Liver (tissue), 3 donors: Measurements from ENCODE around the gene SAMD4A.

Source experiments
- ATF3 ChIP-seq: IDR thresholded peaks from 2 replicates; pipeline ENCODE4 v1.6.1; 2016; ENCODE audit warnings: antibody characterized with exemption
- CTCF ChIP-seq: fragments of 150-350 bp; IDR thresholded peaks from 2 replicates; pipeline ENCODE4 v1.5.1; 2017; ENCODE audit warnings: improper control_type of control experiment, low read depth, low read length; ENCODE audit not compliant: missing input control
- EGR1 ChIP-seq, 2 donors: IDR thresholded peaks; 2 replicates each; pipeline ENCODE4 v1.6.1; 2016 to 2018; ENCODE audit warnings: antibody characterized with exemption in 2 of 2, low read depth in 2 of 2
- FOXA1 ChIP-seq: IDR thresholded peaks from 2 replicates; pipeline ENCODE4 v1.6.1; 2016; ENCODE audit warnings: antibody characterized with exemption
- GABPA ChIP-seq, 2 donors: IDR thresholded peaks in 1 of 2; conservative IDR thresholded peaks in 1 of 2; 2 replicates each; pipeline ENCODE4 v1.6.1; 2016; ENCODE audit warnings: antibody characterized with exemption in 2 of 2, mild to moderate bottlenecking in 1 of 2, moderate library complexity in 1 of 2
- JUND ChIP-seq, 2 donors: IDR thresholded peaks; 2 replicates each; pipeline ENCODE4 v1.6.1; 2016; ENCODE audit warnings: antibody characterized with exemption in 2 of 2
- MAX ChIP-seq: IDR thresholded peaks from 2 replicates; pipeline ENCODE4 v1.6.1; 2016; ENCODE audit warnings: antibody characterized with exemption
- RAD21 ChIP-seq, 2 donors: IDR thresholded peaks; 2 replicates each; pipeline ENCODE4 v1.6.1; 2016; ENCODE audit warnings: antibody characterized with exemption in 2 of 2, mild to moderate bottlenecking in 2 of 2
- REST ChIP-seq: IDR thresholded peaks from 2 replicates; pipeline ENCODE4 v1.6.1; 2016; ENCODE audit warnings: antibody characterized with exemption, mild to moderate bottlenecking
- SP1 ChIP-seq: IDR thresholded peaks from 2 replicates; pipeline ENCODE4 v1.6.1; 2018; ENCODE audit warnings: antibody characterized with exemption, mild to moderate bottlenecking
- TAF1 ChIP-seq: conservative IDR thresholded peaks from 2 replicates; pipeline ENCODE4 v1.6.1; 2016; ENCODE audit warnings: antibody characterized with exemption, mild to moderate bottlenecking
- YY1 ChIP-seq: IDR thresholded peaks from 2 replicates; pipeline ENCODE4 v1.6.1; 2016; ENCODE audit warnings: antibody characterized with exemption, mild to moderate bottlenecking
- ZBTB33 ChIP-seq: IDR thresholded peaks from 2 replicates; pipeline ENCODE4 v1.6.1; 2016; ENCODE audit warnings: antibody characterized with exemption
- donor health status: healthy.
- donor health status: healthy.

- no peak for TF ChIP-seq SP1
- no peak for TF ChIP-seq CTCF
- TF ChIP-seq REST = no peak
- no peak for TF ChIP-seq YY1
- TF ChIP-seq EGR1 (IDR thresholded peaks at IDR 0.05; ENCODE audit: low read depth in 2 of 2) = no peak
- no peak for TF ChIP-seq TAF1
- TF ChIP-seq FOXA1 = no peak
- no peak for TF ChIP-seq GABPA (IDR thresholded peaks at IDR 0.05 in 1 of 2, conservative IDR thresholded peaks at IDR 0.05 in 1 of 2)
- TF ChIP-seq MAX = no peak
- TF ChIP-seq ATF3 = no peak
- no peak for TF ChIP-seq ZBTB33
- no peak for TF ChIP-seq JUND (IDR thresholded peaks at IDR 0.05)
- TF ChIP-seq RAD21 (IDR thresholded peaks at IDR 0.05) = no peak
Observed at GRCh38 chr14:54528973-54529372, 38.0 kb upstream of the SAMD4A start.
